GM18526 (cell line): Measurements from ENCODE around the gene AKAP6.

ENCODE experiments used
- POLR2A ChIP-seq: IDR thresholded peaks from 3 replicates; pipeline ENCODE4 v1.6.1; 2011; ENCODE audit not compliant: insufficient read length; ENCODE audit errors: extremely low read depth

AKAP6 gene

GRCh38 chr14:32358781-32359180 is 29.7 kb downstream of the AKAP6 start:
- no peak for TF ChIP-seq POLR2A

- no peak for TF ChIP-seq POLR2A
Observed at GRCh38 chr14:32361674-32362073, 32.6 kb downstream of the AKAP6 start.

GRCh38 chr14:32363761-32364160 is 34.7 kb downstream of the AKAP6 start:
- TF ChIP-seq POLR2A: no peak

- no peak for TF ChIP-seq POLR2A
Observed at GRCh38 chr14:32364941-32365340, 35.8 kb downstream of the AKAP6 start.

GRCh38 chr14:32366256-32366879 is 37.3 kb downstream of the AKAP6 start:
- no peak for TF ChIP-seq POLR2A

GRCh38 chr14:32366986-32367385 is 37.9 kb downstream of the AKAP6 start:
- no peak for TF ChIP-seq POLR2A

GRCh38 chr14:32367516-32367915 is 38.4 kb downstream of the AKAP6 start:
- no peak for TF ChIP-seq POLR2A

GRCh38 chr14:32368107-32368506 is 39.0 kb downstream of the AKAP6 start:
- TF ChIP-seq POLR2A: no peak

- TF ChIP-seq POLR2A: no peak
Observed at GRCh38 chr14:32370714-32371113, 41.6 kb downstream of the AKAP6 start.

- TF ChIP-seq POLR2A: no peak
Observed at GRCh38 chr14:32372154-32372553, 43.1 kb downstream of the AKAP6 start.

GRCh38 chr14:32374155-32374554 is 45.1 kb downstream of the AKAP6 start:
- TF ChIP-seq POLR2A: no peak

GRCh38 chr14:32375663-32376062 is 46.6 kb downstream of the AKAP6 start:
- no peak for TF ChIP-seq POLR2A

- no peak for TF ChIP-seq POLR2A
Observed at GRCh38 chr14:32377046-32377646, 48.0 kb downstream of the AKAP6 start.

GRCh38 chr14:32378284-32378683 is 49.2 kb downstream of the AKAP6 start:
- TF ChIP-seq POLR2A: no peak

GRCh38 chr14:32379447-32379846 is 50.3 kb downstream of the AKAP6 start:
- no peak for TF ChIP-seq POLR2A

- no peak for TF ChIP-seq POLR2A
Observed at GRCh38 chr14:32381869-32382268, 52.8 kb downstream of the AKAP6 start.

GRCh38 chr14:32382704-32383103 is 53.6 kb downstream of the AKAP6 start:
- no peak for TF ChIP-seq POLR2A
